H1 (cell line): ENCODE results near the gene GSX1. TPM values are rescaled to one million over a fixed set of nuclear protein-coding genes. Genes with fewer than 3 reads are reported as not detected.

Source experiments
- ASH2L ChIP-seq: fragments of 200-600, 300-600 bp; sonication (generic); IDR thresholded peaks from one replicate; pipeline ENCODE4 v1.7.1; 2017; ENCODE audit warnings: low read length
- BRCA1 ChIP-seq: IDR thresholded peaks from 2 replicates; pipeline ENCODE4 v1.6.1; 2012; ENCODE audit warnings: low read depth, low read length, improper control_type of control experiment
- CHD7 ChIP-seq: fragments of 300-600 bp; sonication (generic); IDR thresholded peaks from 2 replicates; pipeline ENCODE4 v1.7.1; 2012; ENCODE audit warnings: low read length, moderate library complexity, mild to moderate bottlenecking, inconsistent platforms; ENCODE audit not compliant: insufficient replicate concordance
- CREB1 ChIP-seq: IDR thresholded peaks from 2 replicates; pipeline ENCODE4 v1.6.1; 2012; ENCODE audit warnings: inconsistent platforms
- FOSL1 ChIP-seq: IDR thresholded peaks from 2 replicates; pipeline ENCODE4 v1.6.1; 2011; ENCODE audit warnings: mild to moderate bottlenecking, low read depth, low read length, moderate library complexity; ENCODE audit not compliant: insufficient read depth
- HDAC2 ChIP-seq, 2 experiments: fragments of 300-600 bp in 1 of 2; sonication (generic) in 1 of 2; IDR thresholded peaks; 2 replicates each; pipeline ENCODE4 v1.6.1; 2011 to 2012; ENCODE audit warnings: low read depth in 2 of 2, low read length in 2 of 2, mild to moderate bottlenecking in 2 of 2, moderate library complexity in 2 of 2, borderline replicate concordance in 1 of 2, inconsistent platforms in 1 of 2
- KDM1A ChIP-seq: fragments of 200-600, 300-600 bp; sonication (generic); IDR thresholded peaks from 2 replicates; pipeline ENCODE4 v1.7.1; 2016; ENCODE audit warnings: mild to moderate bottlenecking, low read length, borderline replicate concordance
- KDM5A ChIP-seq: fragments of 200-600 bp; IDR thresholded peaks from 2 replicates; pipeline ENCODE4 v1.7.1; 2012; ENCODE audit warnings: mild to moderate bottlenecking, low read length, inconsistent platforms, mixed read lengths
- PHF8 ChIP-seq: fragments of 200-600 bp; sonication (generic); conservative IDR thresholded peaks from 2 replicates; pipeline ENCODE4 v1.7.1; 2012; ENCODE audit warnings: low read depth, mild to moderate bottlenecking, inconsistent platforms, low read length, moderate library complexity
- polyA plus RNA-seq, 7 experiments: library from polyadenylated mRNA; depleted of rRNA in 3 of 7; stranded (reverse) in 5 of 7; unstranded in 2 of 7; fragments of >200 nt in 5 of 7; fragments of 200-250 nt in 2 of 7; gene quantifications; 1 replicate in 5 of 7; 2 replicates in 1 of 7; 4 replicates in 1 of 7; pipeline versions ENCODE4 v1.2.1 to v1.2.3, GENCODE V29; 2011 to 2013; ENCODE audit warnings: missing spikeins in 2 of 7, mixed read lengths in 2 of 7
- total RNA-seq: library from RNA; stranded (reverse); fragmentation: NEBNext Ultra II Directional; extraction: Animal tissue kit (Norgen Biotek cat#: 25700); gene quantifications from 2 replicates; pipeline ENCODE4 v1.2.1, GENCODE V29; 2021
- TF ChIP-seq, protein P1 (sequence below): IDR thresholded peaks from 2 replicates; pipeline ENCODE4 v1.6.1; 2012; ENCODE audit warnings: low read length, inconsistent platforms

The GSX1 gene
- total and polyA plus RNA-seq, 2 of the 8 experiments (the other 6 are each of a cell fraction or from before 2014, with no cell fraction given), result not detected

GRCh38 chr13:27774169-27774568 lies 18.1 kb upstream of the GSX1 start (continued):
- no peak for TF ChIP-seq CHD7
- no peak for TF ChIP-seq HDAC2 (IDR thresholded peaks at IDR 0.05; ENCODE audit: borderline replicate concordance in 1 of 2, low read depth in 2 of 2, low read length in 2 of 2)
- TF ChIP-seq PHF8, result no peak
- no peak for TF ChIP-seq BRCA1
- no peak for TF ChIP-seq KDM1A
- no peak for TF ChIP-seq KDM5A
- no peak for TF ChIP-seq CREB1
- TF ChIP-seq, protein P1, sequence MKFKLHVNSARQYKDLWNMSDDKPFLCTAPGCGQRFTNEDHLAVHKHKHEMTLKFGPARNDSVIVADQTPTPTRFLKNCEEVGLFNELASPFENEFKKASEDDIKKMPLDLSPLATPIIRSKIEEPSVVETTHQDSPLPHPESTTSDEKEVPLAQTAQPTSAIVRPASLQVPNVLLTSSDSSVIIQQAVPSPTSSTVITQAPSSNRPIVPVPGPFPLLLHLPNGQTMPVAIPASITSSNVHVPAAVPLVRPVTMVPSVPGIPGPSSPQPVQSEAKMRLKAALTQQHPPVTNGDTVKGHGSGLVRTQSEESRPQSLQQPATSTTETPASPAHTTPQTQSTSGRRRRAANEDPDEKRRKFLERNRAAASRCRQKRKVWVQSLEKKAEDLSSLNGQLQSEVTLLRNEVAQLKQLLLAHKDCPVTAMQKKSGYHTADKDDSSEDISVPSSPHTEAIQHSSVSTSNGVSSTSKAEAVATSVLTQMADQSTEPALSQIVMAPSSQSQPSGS, result no peak
- TF ChIP-seq ASH2L, result no peak
- TF ChIP-seq FOSL1, result no peak
